NCI-H1417 (cell line): ENCODE results near the gene ORM2.

Experiments
- DNase-seq, 3 experiments: peaks; one replicate each; lab custom pipeline; 2025; lab: John Stamatoyannopoulos, UW

ORM2 gene

GRCh38 chr9:114370251-114370967 is 40.7 kb downstream of the ORM2 start:
- no peak for DNase-seq

- DNase-seq: no peak
Observed at GRCh38 chr9:114370968-114371320, 41.3 kb downstream of the ORM2 start.

GRCh38 chr9:114371343-114371944 is 41.8 kb downstream of the ORM2 start:
- DNase-seq: no peak

- no peak for DNase-seq
Observed at GRCh38 chr9:114371973-114372917, 42.6 kb downstream of the ORM2 start.

- no peak for DNase-seq
Observed at GRCh38 chr9:114372921-114373448, 43.3 kb downstream of the ORM2 start.

GRCh38 chr9:114373960-114374730 is 44.5 kb downstream of the ORM2 start:
- DNase-seq: no peak

GRCh38 chr9:114374936-114375335 is 45.3 kb downstream of the ORM2 start:
- DNase-seq: no peak

- no peak for DNase-seq
Observed at GRCh38 chr9:114375386-114376175, 45.9 kb downstream of the ORM2 start.

GRCh38 chr9:114376586-114377445 is 47.1 kb downstream of the ORM2 start:
- no peak for DNase-seq

GRCh38 chr9:114378016-114378415 is 48.3 kb downstream of the ORM2 start:
- no peak for DNase-seq

GRCh38 chr9:114378883-114379282 is 49.2 kb downstream of the ORM2 start:
- no peak for DNase-seq
